Upper lobe of left lung (tissue), 4 donors: ENCODE results near the gene P2RY6.

Experiments
- CTCF ChIP-seq, 6 experiments: fragments of 450-650 bp in 4 of 6; fragments of 200-600 bp in 2 of 6; sonication (generic) in 2 of 6; IDR thresholded peaks; one replicate each; pipeline ENCODE4 v1.5.1; 2016 to 2019; ENCODE audit warnings: antibody characterized with exemption in 6 of 6
- POLR2A ChIP-seq, 4 donors: fragments of 450-650 bp; IDR thresholded peaks; one replicate each; pipeline ENCODE4 v1.5.1; 2016 to 2017; ENCODE audit warnings: antibody characterized with exemption in 4 of 4, mild to moderate bottlenecking in 2 of 4
- POLR2AphosphoS5 ChIP-seq, 2 donors: sonication (generic); formaldehyde crosslinking; IDR thresholded peaks; one replicate each; pipeline ENCODE4 v1.5.1; 2017; ENCODE audit warnings: antibody characterized with exemption in 2 of 2

DNA sequence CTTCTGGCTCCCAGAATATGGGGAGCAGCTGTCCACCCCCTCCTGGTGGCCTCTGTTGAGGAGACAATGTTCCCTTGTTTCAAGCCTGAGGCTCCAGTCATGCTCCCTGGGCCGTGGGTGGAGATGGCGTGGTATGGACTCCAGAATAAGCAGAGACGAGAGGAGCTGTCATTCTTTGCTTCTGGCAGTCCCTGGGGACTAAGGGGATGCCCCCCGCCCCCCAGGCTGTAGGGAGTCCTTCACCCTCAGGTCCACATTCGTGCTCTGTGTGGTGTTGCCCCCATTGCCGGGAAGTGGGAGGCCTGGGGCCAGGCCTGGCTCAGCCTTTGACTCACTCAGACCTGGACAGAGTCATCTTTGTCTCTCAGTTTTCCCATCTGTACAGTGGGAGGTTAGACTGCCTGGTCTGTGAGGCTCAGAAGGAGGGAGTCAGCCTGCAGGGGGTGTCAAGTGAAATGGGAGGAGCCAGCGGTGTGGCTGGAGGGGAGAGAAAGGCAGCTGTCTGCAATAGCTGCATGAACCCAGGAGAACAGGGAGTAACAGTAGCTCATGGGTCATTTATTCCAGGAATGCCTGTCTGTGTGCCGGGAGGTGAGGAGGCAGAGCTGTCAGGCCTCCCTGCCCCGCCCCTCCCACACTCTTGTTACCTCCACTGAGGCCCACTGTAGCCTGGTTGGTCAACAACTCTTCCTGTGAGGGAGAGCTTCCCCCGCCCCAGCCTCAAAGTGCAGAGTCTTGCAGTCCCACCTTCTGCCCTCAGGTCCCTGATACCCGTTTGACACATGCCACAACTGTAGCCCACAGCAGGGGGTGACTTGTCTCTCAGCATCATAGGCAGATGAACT, 42.2 kb downstream of the P2RY6 start:
- TF ChIP-seq CTCF (IDR thresholded peaks at IDR 0.05) (no peak), POLR2A (IDR thresholded peaks at IDR 0.05) (no peak), POLR2AphosphoS5 (IDR thresholded peaks at IDR 0.05) (peak in 1 of 2 donors; percentile 29)
